Measurements from ENCODE around the gene VEPH1. TPM values are rescaled to one million over a fixed set of nuclear protein-coding genes. Genes with fewer than 3 reads are reported as not detected.

VEPH1 gene
- total and polyA plus RNA-seq, 5 experiments from 2014 or later: not detected

- Mint-ChIP-seq H3K4me1 (no peaks in the 10 kb centered on the region), H3K27ac (no peak overlapping the region), H3K4me3 (no peak overlapping the region), H3K36me3 (no peaks in the 10 kb centered on the region), H3K9me3 (no peaks in the 10 kb centered on the region), H3K27me3 (peaks cover 0 to under 1% (median 0%) of the 10 kb centered on the region in 5 donors)
- DNase-seq (peak in 3 of 10 donors; percentile 0 to 15 (median 13)), ATAC-seq (no peak)
- POLR2A ChIA-PET: no interaction called here
Observed at GRCh38 chr3:157532529-157533297, 29.5 kb upstream of the VEPH1 start.

- POLR2A ChIA-PET: no interaction called here
- DNase-seq: no peak
- peaks cover 0 to 3% (median 0%) of the 10 kb centered on the region in 5 donors for H3K27me3 Mint-ChIP-seq
- no peaks in the 10 kb centered on the region for H3K4me1 Mint-ChIP-seq
- no peak overlapping the region for H3K27ac Mint-ChIP-seq
- H3K4me3 Mint-ChIP-seq: no peak overlapping the region
- ATAC-seq: no peak
- H3K36me3 Mint-ChIP-seq: no peaks in the 10 kb centered on the region
- no peaks in the 10 kb centered on the region for H3K9me3 Mint-ChIP-seq
Observed at GRCh38 chr3:157531771-157532170, 28.6 kb upstream of the VEPH1 start.

- no peaks in the 10 kb centered on the region for H3K9me3 Mint-ChIP-seq
- no peaks in the 10 kb centered on the region for H3K36me3 Mint-ChIP-seq
- POLR2A ChIA-PET: no interaction called here
- ATAC-seq: no peak
- no peak for DNase-seq
- no peak overlapping the region for H3K27ac Mint-ChIP-seq
- no peak overlapping the region for H3K4me3 Mint-ChIP-seq
- no peaks in the 10 kb centered on the region for H3K4me1 Mint-ChIP-seq
- peaks cover 0 to 3% (median 0%) of the 10 kb centered on the region in 5 donors for H3K27me3 Mint-ChIP-seq
Observed at GRCh38 chr3:157531301-157531660, 28.1 kb upstream of the VEPH1 start.

- no peaks in the 10 kb centered on the region for H3K36me3 Mint-ChIP-seq
- no peak for ATAC-seq
- POLR2A ChIA-PET: no interaction called here
- H3K27ac Mint-ChIP-seq: peak overlapping the region in 1 of 10 donors; percentile 90
- no peak for DNase-seq
- no peak overlapping the region for H3K4me3 Mint-ChIP-seq
- H3K4me1 Mint-ChIP-seq: no peaks in the 10 kb centered on the region
- peaks cover 0 to 3% (median 0%) of the 10 kb centered on the region in 5 donors for H3K27me3 Mint-ChIP-seq
- H3K9me3 Mint-ChIP-seq: no peaks in the 10 kb centered on the region
Observed at GRCh38 chr3:157530637-157531300, 27.6 kb upstream of the VEPH1 start.

GRCh38 chr3:157529751-157530150 lies 26.5 kb upstream of the VEPH1 start:
- ATAC-seq (no peak), DNase-seq (no peak)
- H3K27ac Mint-ChIP-seq: peak overlapping the region in 1 of 10 donors; percentile 34

GRCh38 chr3:157529085-157529484 lies 25.9 kb upstream of the VEPH1 start:
- H3K4me1 Mint-ChIP-seq: no peaks in the 10 kb centered on the region
- DNase-seq (no peak), ATAC-seq (no peak)
- no peak overlapping the region for H3K4me3 Mint-ChIP-seq
- peaks cover 0 to 9% (median 2%) of the 10 kb centered on the region in 5 donors for H3K27me3 Mint-ChIP-seq
- POLR2A ChIA-PET: no interaction called here
- no peaks in the 10 kb centered on the region for H3K36me3 Mint-ChIP-seq
- no peak overlapping the region for H3K27ac Mint-ChIP-seq
- H3K9me3 Mint-ChIP-seq: peaks cover 0 to 4% (median 0%) of the 10 kb centered on the region in 9 donors

More at GRCh38 chr3:157529751-157530150, 26.5 kb upstream of the VEPH1 start:
- POLR2A ChIA-PET: no interaction called here
- H3K4me1 Mint-ChIP-seq: no peaks in the 10 kb centered on the region
- H3K4me3 Mint-ChIP-seq: no peak overlapping the region
- no peaks in the 10 kb centered on the region for H3K9me3 Mint-ChIP-seq
- peaks cover 0 to 9% (median 2%) of the 10 kb centered on the region in 5 donors for H3K27me3 Mint-ChIP-seq
- H3K36me3 Mint-ChIP-seq: no peaks in the 10 kb centered on the region

- DNase-seq (no peak), ATAC-seq (no peak)
- POLR2A ChIA-PET: no interaction called here
- Mint-ChIP-seq H3K36me3 (no peaks in the 10 kb centered on the region), H3K4me3 (no peak overlapping the region), H3K27me3 (peaks cover 0 to 9% (median 2%) of the 10 kb centered on the region in 5 donors), H3K4me1 (no peaks in the 10 kb centered on the region), H3K9me3 (peaks cover 0 to 8% (median 0%) of the 10 kb centered on the region in 9 donors), H3K27ac (no peak overlapping the region)
Observed at GRCh38 chr3:157527131-157527881, 24.1 kb upstream of the VEPH1 start.

GRCh38 chr3:157526036-157526435 lies 22.8 kb upstream of the VEPH1 start:
- no peak for DNase-seq
- no peak overlapping the region for H3K4me3 Mint-ChIP-seq
- POLR2A ChIA-PET: no interaction called here
- H3K27me3 Mint-ChIP-seq: peaks cover 0 to 9% (median 5%) of the 10 kb centered on the region in 5 donors
- H3K27ac Mint-ChIP-seq: no peak overlapping the region
- no peaks in the 10 kb centered on the region for H3K4me1 Mint-ChIP-seq
- H3K36me3 Mint-ChIP-seq: no peaks in the 10 kb centered on the region
- peaks cover 0 to 8% (median 0%) of the 10 kb centered on the region in 9 donors for H3K9me3 Mint-ChIP-seq
- ATAC-seq: no peak

GRCh38 chr3:157523814-157524213 lies 20.6 kb upstream of the VEPH1 start:
- ATAC-seq: no peak
- Mint-ChIP-seq H3K27me3 (peaks cover 0 to 9% (median 5%) of the 10 kb centered on the region in 5 donors), H3K4me1 (no peaks in the 10 kb centered on the region), H3K27ac (no peak overlapping the region), H3K4me3 (no peak overlapping the region), H3K9me3 (peaks cover 0 to 12% (median under 1%) of the 10 kb centered on the region in 9 donors), H3K36me3 (no peaks in the 10 kb centered on the region)
- no peak for DNase-seq
- POLR2A ChIA-PET: no interaction called here

GRCh38 chr3:157522648-157523047 lies 19.4 kb upstream of the VEPH1 start:
- POLR2A ChIA-PET: no interaction called here
- Mint-ChIP-seq H3K4me3 (no peak overlapping the region), H3K27me3 (peaks cover 0 to 9% (median 5%) of the 10 kb centered on the region in 5 donors), H3K4me1 (no peaks in the 10 kb centered on the region), H3K36me3 (no peaks in the 10 kb centered on the region), H3K9me3 (peaks cover 0 to 12% (median 1%) of the 10 kb centered on the region in 9 donors), H3K27ac (no peak overlapping the region)
- DNase-seq: no peak
- ATAC-seq: no peak

- POLR2A ChIA-PET: no interaction called here
- H3K4me1 Mint-ChIP-seq: no peaks in the 10 kb centered on the region
- H3K27me3 Mint-ChIP-seq: peaks cover 0 to 9% (median 5%) of the 10 kb centered on the region in 5 donors
- H3K9me3 Mint-ChIP-seq: peaks cover 0 to 12% (median 1%) of the 10 kb centered on the region in 9 donors
- H3K27ac Mint-ChIP-seq: no peak overlapping the region
- DNase-seq (no peak), ATAC-seq (no peak)
- no peaks in the 10 kb centered on the region for H3K36me3 Mint-ChIP-seq
- no peak overlapping the region for H3K4me3 Mint-ChIP-seq
Observed at GRCh38 chr3:157520485-157521150, 17.4 kb upstream of the VEPH1 start.

- no peak for ATAC-seq
- no peak for DNase-seq
- no peaks in the 10 kb centered on the region for H3K36me3 Mint-ChIP-seq
- H3K4me3 Mint-ChIP-seq: no peak overlapping the region
- POLR2A ChIA-PET: no interaction called here
- H3K27me3 Mint-ChIP-seq: peaks cover 0 to 5% (median 0%) of the 10 kb centered on the region in 5 donors
- peaks cover 0 to 12% (median 1%) of the 10 kb centered on the region in 9 donors for H3K9me3 Mint-ChIP-seq
- H3K27ac Mint-ChIP-seq: no peak overlapping the region
- no peaks in the 10 kb centered on the region for H3K4me1 Mint-ChIP-seq
Observed at GRCh38 chr3:157518881-157519280, 15.7 kb upstream of the VEPH1 start.
